Erythroblast (primary cell): ENCODE results near the gene XPO5.
A peak's percentile ranks its signal among the peaks of the same experiment; 100 is the strongest.
"Not testable (repeated sequence)": the region's sequence is repeated elsewhere in the genome, so short reads cannot be mapped to it uniquely, and the experiment has no call there.

Experiments used
- DNase-seq, 2 experiments: peaks; one replicate each; lab custom pipeline; 2025; lab: John Stamatoyannopoulos, UW
- GATA1 ChIP-seq: IDR thresholded peaks from 2 replicates; pipeline ENCODE4 v1.6.1; 2011; ENCODE audit warnings: low read depth, mild to moderate bottlenecking, control low read depth, low read length, moderate library complexity
- POLR2A ChIP-seq: IDR thresholded peaks from 2 replicates; pipeline ENCODE4 v1.6.1; 2011; ENCODE audit warnings: mild to moderate bottlenecking, low read length

XPO5 gene

DNA sequence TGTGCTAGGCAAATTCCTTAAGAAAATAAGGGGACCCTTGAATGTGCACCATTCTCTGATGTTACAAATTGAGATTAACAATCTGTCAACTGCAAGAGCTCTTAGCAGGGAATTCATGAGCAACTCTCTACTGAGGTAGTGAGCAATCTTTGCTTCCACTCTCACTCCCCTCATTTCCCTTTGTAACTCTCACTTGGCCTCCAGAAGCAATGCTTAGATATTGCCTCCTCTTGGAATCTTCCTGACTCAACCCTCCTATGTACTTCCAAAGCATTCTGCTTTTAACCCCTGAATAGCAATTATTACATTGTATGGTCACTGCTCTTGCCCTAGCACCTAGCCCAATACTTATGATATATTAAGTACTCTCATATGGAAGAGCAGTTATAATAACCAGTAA is 16.5 kb downstream of the XPO5 start:
- DNase-seq: no peak
- TF ChIP-seq GATA1: no peak
- TF ChIP-seq POLR2A: no peak

DNA sequence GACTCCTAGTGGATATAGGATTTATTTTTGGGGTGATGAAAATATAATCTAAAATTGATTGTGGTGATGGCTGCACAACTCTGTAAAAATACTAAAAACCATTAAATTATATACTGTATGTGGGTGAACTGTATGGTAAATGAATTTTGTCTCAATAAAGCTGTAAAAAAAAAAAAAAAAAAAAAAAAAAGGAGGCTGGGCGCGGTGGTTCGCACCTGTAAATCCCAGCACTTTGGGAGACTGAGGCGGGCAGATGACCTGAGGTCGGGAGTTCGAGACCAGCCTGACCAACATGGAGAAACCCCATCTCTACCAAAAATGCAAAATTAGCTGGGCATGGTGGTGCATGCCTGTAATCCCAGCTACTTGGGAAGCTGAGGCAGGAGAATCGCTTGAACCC is 18.2 kb downstream of the XPO5 start:
- DNase-seq: not testable (repeated sequence)

DNA sequence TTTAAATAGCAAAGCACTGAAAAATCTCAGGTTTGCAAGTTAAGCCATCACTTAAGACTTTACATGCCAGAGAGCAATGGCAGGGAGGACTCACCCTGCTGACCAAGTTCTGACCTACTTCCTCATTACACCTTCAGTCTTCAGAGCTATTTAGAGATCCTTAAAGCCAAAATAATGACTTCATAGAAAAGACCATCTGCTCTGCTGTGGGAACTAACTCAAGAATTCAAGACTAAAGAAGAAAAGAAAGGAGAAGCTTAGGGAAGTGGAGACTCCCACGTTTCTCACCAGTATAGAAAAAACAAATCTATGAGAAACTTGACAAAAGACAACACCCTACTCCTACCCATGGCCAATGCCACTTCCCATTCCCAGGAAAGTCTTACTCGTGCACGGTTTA is 28.6 kb downstream of the XPO5 start:
- no peak for TF ChIP-seq GATA1
- no peak for TF ChIP-seq POLR2A
- DNase-seq: no peak

DNA sequence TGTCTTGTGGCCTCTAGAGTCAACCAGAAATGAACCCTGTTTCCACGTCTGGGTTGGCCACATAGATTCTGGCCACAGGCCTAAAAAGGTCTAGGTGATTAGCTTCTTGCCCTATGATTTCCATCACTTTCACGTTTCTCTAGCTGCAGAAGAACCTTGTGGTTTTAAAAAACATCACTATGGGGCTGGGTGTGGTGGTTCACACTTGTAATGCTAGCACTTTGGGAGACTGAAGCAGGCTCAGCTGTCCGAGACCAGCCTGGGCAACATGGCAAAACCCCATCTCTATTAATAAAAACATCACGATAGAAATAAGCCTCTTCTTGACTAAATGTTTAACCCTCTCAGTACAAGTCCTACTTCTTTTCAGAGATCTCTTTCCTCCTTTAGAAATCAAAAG is 31.4 kb downstream of the XPO5 start:
- TF ChIP-seq POLR2A (no peak), GATA1 (no peak)
- DNase-seq: no peak

DNA sequence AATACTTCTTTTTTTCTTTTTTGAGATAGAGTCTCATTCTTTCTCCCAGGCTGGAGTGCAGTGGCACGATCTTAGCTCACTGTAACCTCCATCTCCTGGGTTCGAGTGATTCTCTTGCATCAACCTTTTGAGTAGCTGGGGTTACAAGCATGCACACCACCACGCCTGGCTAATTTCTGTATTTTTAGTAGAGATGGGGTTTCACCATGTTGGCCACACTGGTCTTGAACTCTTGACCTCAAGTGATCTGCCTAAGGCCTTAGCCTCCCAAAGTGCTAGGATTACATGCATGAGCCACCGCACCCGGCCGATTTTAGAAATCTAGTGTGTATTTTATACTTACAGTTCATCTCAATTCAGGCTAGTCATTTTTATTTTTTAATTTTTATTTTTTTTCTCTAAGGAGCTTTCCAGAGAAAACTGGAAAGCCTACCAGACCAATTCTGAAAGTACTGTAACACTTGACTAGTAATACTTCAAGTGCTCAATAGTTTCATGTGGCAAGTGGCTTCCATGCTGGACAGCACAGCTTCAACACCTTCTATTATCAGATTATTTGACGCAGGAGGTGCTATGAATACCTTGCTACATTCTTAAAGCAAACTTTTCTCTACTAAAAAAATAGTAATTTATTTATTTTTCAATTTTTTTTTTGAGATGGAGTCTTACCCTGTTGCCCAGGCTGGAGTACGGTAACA is 33.9 kb downstream of the XPO5 start:
- DNase-seq: no peak
- no peak for TF ChIP-seq GATA1
- no peak for TF ChIP-seq POLR2A

DNA sequence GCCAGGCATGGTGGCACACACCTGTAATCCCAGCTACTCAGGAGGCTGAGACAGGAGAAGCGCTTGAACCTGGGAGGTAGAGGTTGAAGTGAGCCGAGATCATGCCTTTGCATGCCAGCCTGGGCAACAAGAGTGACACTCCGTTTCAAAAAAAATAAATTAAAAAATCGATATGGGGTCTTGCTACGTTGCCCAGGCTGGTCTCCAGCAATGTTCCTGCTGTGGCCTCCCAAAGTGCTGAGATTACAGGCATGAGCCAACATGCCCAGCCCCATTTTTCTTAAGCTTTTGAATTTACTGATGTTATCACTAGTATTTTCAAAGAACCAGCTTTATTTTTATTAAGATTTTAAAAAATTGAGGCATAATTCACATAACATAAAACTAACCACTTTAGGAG is 35.3 kb downstream of the XPO5 start:
- no peak for TF ChIP-seq POLR2A
- no peak for TF ChIP-seq GATA1
- DNase-seq: no peak

DNA sequence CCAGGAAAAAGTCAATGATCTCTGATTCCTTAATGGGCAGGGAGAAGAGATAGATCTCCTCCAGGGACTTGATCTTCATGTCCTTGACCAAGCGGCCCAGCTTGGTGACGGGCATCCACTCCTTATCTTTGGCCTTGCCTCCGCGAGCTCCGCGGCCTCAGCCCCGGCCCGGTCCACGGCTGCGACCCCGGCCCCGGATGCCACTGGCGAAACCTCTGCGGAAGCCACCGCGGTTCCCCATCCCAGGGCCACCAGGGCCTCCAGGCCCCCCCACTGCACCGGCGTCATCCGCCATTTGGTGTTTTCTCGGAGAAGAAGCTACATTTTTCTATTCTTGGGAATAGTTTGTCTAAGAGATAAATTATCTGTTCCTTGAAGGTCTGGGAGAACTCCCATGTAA is 36.4 kb downstream of the XPO5 start:
- not testable (repeated sequence) for DNase-seq

DNA sequence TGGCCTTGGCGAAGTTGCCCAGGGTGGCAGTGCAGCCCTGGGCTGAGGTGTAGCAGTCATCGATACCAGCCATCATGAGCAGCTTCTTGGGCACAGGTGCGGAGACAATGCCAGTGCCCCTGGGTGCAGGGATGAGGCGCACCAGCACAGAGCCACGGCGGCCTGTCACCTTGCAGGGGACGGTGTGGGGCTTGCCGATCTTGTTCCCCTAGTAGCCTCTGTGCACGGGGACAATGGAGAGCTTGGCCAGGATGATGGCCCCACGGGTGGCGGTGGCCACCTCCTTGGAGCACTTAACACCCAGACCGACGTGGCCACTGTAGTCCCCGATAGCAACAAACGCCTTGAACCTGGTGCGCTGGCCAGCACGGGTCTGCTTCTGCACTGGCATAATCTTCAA is 36.9 kb downstream of the XPO5 start:
- not testable (repeated sequence) for DNase-seq

DNA sequence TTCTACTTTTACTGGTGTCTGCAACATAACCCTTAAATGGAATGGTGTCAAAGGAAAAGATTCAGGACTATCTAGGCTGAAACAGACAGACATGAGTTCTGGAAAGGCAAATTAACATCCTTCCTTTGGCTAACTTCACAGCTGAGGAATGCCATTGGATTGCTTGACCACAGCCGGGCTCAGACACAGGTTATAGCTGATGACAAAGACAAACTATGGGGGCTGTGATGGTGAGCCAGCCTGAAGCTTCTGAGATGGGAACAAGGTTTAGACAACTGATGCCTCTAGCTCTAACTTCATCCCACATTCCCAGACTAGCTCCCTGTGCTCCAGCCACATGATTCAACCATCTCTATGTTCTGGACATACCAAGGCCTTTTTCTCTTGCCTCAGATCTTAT is 43.6 kb downstream of the XPO5 start:
- TF ChIP-seq POLR2A: no peak
- TF ChIP-seq GATA1: no peak
- DNase-seq: no peak

DNA sequence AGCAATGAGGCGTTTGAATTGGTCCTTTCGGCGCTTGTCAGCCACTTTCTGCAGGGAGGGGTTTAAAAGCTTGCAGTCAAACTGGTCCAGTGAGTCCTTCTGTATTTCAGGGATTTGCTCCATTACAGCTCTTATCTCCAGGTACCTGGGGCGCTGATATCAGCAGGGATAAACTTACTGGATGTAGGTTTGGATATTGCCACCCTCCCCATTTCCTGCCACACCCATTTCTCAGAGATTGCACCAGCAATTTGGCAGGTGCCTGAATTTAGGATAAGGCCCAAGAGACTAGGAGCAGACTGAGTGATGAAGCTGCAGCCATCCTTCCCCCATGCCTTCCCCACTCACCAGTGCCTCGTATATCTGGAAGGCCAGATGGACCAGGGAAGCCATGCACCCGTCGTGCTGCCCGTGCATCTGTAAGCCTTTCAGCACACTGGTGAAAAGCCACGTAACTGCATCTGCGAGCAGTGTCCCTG is 51.3 kb downstream of the XPO5 start:
- no peak for TF ChIP-seq POLR2A
- no peak for TF ChIP-seq GATA1
- no peak for DNase-seq

DNA sequence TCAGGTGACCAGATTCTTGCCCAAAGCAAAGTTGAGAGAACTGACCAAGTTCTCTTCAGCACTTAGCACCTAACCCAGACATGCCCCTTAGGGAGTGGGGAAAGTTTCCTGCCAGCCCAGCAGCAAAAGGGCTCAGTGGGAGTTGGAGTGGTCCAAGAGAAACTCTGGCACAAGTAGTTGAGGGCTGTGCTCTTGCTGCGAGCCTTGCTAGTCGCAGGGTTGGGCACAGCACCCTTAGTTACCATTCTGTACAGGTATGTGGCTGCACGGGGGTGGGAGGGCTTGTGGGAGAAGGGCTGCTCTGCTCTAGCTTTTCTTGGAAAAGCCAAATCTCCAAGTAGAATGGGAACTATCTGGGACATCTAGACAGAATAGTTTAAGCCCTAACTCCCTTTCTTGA is 52.6 kb downstream of the XPO5 start:
- DNase-seq: no peak

DNA sequence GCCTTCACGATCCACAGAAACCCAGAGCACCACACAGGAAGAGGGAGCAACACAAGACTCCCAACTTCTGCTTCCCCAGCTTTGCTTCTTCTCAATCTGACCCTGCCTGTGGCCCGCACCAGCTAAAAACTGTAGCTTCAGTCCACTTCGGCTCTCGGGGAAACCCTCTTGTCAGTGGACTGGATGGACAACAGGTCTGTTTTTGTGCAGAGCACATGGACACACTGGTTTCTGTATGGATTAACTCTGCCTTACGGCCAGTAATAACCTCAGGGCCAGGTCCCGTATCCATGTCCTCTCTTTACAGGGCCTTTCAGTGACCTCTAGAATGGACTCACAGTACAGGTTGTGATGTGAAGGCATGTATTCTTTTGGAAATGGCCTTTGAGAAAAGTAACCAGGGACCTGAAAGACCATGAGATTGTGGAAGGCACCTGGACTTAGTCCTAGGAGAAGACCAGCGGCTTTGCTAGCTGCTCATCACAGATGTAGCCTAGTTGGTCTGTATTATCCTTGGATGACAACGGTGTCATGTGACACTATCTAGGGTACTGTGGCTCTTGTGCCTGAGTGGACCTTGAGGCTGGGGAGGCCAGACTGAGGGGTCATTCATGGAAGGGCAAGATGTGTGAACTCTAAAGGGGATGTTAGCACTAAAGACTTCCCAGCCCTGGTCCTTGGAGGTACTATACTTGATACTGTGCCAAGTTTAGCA is 53.1 kb downstream of the XPO5 start:
- no peak for DNase-seq
- no peak for TF ChIP-seq POLR2A
- TF ChIP-seq GATA1: no peak

More for the DNA sequence above, 52.6 kb downstream of the XPO5 start:
- TF ChIP-seq POLR2A (no peak), GATA1 (no peak)

DNA sequence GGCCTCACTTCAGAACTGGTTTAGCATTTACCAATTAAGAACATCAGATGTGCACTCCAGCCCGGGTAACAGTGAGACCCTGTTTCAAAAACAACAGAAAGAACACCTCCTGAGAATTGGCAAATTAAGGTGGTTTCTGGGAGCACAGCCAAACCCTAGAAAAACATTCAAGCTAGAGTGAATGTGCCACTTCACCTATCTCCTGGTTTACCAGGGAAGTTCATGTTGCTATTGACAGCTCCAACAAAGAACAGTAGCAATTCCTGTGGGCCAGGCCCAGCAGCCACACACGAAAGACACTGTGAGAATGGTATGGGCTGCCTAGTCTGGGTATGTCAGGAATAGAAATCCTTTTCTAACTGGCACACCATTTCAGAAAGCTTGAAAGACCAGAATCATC is 54.0 kb downstream of the XPO5 start:
- DNase-seq: no peak

DNA sequence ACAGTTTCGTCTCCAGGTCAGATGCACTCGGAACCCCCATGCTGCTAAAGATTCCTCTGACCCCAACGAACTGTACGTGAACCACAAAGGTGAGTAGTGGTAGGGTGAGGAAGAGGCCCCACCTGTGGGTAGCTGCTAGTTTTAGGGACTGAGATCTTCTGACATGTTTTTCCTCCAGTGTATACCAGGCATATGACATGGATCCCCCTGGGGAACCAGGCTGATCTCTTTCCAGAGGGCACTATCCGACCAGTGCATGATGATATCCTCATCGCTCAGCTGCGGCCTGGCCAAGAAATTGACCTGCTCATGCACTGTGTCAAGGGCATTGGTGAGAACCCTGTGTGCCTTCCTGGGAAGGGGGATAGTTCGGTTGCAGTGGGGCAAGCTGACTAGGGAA is 55.7 kb downstream of the XPO5 start:
- TF ChIP-seq POLR2A (no peak), GATA1 (no peak)
- no peak for DNase-seq

More for the DNA sequence above, 54.0 kb downstream of the XPO5 start:
- TF ChIP-seq POLR2A (no peak), GATA1 (no peak)

DNA sequence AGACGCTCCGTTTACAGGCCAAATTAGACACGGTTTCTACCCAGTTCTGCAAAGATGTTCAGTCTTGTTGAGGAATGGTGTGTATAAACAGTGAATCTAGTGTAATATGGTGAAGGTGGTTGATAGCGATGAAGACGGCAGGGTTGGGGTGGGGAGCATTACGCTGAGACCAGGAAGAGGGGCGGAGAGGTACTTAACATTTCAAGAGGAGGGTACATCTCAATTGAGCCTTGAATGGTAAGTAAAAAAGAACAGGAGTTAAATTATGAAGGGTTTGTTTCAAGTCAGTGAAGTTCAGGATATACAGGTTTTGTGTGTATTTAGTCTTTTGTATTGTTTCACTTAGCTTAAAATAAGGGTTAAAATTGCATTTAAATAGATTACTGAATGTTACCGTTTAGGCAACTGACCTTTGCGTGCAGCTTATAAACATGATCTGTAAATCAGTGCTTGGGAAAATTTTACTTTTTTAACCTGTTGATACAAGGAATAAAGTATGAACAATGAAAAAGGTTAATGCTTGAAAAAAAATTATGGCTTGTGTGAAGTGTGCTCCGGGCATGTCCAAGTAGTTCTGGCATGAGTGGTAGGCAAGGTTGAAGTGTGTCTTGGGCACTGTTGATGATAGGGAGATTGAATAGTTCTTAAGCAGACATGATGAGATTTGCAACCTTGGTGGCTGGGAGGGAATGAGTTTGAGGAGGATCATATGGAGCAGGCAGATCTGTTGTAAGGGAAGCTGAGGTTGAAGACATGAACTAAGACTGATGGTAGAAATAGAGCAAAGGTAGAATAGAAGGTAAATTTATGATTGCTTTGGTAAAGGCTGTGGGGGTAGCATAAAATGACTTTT is 58.1 kb downstream of the XPO5 start:
- TF ChIP-seq POLR2A: no peak
- no peak for TF ChIP-seq GATA1
- DNase-seq: peak; percentile 55 to 63
